ENCODE results near the gene MAML3. TPM values are rescaled to one million over a fixed set of nuclear protein-coding genes. Genes with fewer than 3 reads are reported as not detected.

The MAML3 gene
- polyA plus RNA-seq (ENCODE audit: insufficient read length) = 6.0 TPM

DNA sequence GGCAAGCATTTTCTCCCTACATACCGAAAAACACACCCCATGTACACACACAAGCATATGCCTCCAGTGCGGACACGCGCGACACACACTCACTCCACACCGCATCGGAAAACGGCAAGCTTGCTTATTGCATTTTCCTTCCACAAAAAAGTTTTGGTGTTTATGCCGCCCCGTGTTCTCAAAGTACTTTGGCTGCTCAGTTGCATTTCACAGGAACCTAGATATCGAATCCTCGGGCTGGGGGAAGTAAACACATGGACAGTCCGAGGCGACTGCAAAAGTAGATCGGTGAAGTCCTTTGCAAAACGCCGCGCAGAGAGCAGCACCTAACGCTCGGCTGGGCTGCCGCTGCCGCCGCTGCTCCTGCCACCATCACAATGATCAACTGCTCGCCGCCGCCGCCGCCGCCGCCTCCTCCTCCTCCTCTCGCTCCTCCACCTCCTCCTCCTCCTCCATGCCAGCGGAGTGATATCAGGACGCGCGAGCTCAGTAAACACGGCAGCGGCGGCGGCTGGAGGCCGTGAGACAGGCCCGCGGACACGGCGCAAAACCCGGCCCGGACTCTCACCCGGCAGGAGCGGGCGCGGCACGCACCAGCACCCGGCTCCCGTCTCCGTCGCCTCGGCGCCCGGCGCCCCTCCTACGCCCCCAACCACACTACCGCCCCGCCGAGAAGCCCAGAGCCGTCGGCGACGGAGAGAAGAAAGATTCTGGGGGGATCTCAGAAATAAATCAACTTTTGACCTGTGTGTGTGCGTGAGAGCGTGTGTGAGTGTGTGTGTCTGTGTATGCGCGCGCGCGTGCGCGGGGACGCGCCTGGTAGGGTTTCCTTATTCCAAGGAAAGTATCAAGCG is at the start of gene MAML3:
TSS of gene MAML3 (minus strand) at position 467 of the 854 bp plus-strand sequence. CDS start 857 bp downstream, outside the sequence.
- DNase-seq = peak; percentile 94

DNA sequence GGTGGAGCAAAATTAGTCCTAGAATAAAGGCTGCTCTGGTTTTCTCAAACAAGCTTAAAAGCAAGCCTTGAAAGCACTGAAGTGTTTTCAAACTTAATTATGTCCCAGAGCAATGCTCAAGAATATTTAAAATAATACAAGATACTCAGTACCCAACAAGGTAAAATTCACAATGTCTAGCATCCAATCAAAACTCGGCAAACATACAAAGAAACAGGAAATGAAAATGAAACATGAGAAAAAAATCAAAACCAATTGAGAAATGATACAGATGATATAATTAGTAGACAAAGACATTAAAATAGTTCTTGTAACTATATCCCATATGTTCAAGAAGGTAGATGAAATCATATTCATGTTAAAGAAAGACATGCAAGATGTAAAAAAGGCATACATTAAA is 45.0 kb upstream of the MAML3 start:
- DNase-seq = no peak

DNA sequence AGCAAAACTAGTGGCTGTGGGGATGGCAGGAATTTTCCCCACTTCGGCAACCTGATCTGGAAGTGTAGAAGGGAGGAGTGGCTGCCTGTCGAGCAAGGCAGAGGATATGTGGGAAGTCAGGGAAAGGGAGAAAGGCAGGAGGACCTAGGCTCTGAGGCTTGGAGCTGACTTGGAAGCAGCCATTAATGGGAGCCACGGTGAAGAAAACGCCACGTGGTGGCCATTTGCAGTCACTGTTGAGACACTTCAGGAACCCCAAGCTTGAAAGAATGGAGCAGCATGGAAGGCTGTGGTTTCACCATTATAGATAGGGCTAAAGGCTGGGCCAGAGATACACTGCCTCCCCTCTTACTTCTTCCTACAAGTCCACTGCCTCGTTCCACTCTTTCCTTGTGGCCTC is 41.8 kb upstream of the MAML3 start:
- no peak for DNase-seq

DNA sequence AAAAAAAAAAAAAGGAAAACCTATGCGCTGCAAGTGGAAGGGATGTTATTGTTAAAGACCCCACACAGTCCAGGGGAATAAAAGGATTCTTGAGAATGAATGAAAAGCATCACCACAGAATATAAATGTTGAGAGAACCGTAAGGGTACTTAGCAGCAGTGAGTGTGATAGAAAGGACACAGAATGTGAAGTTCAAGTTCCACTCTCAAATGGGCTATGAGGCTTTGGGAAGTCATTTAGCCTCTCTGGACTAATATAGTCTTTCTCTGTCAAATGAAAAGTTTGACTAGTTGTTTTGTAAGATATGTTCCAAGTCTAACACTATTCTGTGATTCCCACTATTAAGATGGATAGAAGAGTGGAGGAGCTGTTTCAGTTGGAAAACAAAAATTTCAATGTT is 35.8 kb upstream of the MAML3 start:
- DNase-seq = no peak

DNA sequence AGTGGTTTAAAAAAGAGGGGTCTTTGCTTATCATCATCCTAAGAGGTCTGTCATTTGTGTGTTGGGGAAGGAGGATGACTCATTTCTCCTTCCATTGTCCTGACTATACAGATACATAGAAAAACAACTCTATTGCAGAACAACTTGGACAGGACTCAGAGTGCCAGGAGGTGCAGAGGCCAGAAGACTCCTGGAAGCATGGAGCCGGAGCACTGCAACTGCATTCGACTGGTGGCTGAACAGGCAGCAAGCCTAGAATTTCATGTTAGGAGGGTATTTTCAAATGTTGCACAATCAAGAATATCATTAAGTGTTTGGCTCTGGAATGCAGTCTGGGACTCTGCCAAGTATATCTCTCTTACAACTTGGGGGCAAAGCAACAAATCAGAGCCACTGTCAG is 35.0 kb upstream of the MAML3 start:
- no peak for DNase-seq

DNA sequence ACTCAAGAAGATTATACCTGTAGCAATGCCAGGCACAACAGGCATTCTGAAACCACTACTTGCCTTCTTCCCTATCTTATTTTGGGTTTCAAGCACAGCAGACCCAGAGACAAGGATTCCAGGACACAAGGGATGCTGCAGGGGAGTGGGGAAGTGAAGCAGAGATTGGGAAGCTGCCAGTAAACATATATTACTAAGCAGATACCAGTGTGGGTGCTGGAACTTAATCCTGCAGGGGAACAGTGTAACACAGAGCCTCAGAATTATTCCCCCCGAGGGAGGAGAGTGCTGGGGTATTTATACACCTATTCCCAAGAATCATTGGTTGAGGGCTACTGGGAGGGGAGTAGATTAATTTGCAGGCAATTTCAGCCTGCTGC is 33.3 kb upstream of the MAML3 start:
- DNase-seq = no peak

DNA sequence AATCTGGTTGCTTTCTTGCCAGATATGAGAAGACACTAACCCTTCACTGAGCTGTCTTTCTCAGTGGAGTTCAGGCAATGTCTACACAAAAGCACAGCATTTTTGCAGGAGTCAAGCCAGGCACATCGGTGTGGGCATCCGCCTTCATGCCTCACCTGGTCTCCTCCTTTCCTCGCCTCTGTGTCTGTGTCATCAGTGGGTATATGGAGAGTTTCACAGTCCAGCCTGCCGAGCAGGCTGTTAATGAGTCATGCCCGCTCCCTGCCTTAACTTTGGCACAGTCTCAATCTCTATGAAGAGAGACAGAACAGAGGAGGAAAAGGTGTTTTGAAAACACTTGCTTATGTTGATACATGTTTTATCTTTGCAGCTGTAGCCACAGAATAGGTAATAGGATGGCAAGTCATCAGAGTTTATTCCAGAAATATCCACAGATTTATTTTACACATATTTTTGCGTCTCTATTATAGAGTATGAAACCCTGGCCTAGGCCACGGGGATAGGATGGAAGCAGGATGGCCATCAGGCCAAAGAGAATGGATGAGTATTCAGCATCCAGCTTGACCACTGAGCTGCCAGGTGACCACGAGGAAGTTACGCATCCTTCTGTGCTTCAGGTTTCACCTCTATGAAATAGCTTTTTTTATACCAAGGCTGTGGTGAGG is 32.8 kb upstream of the MAML3 start:
- no peak for DNase-seq

DNA sequence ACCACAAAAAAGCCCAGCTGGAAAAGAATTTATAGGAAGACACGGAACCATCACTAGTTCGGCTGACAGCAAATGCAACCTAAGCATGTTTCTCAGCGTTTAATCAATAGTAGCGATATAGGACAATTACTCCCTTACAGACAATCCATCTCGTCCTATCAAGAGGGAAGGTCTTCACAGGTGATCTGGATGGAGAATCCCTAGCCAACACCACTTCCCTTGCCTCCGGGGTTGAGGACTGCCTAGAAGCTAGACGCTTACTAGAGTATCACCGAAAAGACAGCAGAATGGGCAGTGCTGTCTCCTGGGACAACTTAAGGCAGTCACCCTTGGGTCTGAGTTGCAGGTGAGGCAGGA is 32.1 kb upstream of the MAML3 start:
- no peak for DNase-seq

DNA sequence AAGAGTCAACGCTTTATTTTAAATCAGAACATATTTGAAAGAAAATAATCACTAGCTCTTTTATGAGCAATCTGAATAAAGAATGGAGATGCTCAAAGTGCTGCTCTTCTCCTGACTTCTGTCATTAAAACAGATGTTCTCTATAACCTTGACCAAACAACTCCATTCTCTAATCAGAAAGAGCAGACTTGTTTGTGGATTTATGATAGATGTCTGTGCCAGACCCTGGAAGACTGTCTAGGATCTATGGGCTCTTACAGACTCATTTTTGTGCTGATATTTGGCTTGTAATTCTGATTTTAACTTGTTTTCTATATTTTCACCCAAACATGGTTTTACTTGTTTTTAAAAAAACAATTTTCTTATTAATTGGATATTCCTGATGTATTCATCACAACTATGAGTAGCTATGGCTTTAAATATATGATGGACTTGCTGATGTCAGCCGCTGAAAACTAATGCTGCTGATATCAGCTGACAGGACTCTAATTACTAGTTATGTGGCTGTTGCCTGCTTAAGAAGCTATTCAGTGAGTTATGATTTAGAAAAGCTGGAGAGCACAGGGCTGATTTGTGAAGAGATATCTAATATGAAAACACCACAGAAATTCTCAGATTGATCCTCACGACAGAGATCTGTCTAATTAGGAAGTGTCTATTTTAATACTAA is 31.6 kb upstream of the MAML3 start:
- no peak for DNase-seq

DNA sequence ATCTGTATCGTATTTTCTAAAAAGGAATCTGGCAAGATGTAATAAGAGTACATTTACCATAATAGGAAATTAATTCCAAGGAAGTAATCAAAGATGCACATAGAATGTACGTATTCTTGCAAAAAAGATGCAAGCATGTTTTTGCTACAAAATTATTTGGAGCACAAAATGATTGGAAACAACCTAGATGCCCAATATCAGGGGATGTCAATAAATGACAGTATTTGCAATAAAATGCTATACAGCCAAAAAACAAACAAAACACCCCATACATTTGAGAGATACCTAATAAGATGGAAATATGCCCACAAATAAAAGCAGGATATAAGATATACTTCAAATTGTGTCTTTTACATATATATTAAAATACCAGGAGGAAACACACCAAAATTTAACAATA is 29.3 kb upstream of the MAML3 start:
- no peak for DNase-seq

DNA sequence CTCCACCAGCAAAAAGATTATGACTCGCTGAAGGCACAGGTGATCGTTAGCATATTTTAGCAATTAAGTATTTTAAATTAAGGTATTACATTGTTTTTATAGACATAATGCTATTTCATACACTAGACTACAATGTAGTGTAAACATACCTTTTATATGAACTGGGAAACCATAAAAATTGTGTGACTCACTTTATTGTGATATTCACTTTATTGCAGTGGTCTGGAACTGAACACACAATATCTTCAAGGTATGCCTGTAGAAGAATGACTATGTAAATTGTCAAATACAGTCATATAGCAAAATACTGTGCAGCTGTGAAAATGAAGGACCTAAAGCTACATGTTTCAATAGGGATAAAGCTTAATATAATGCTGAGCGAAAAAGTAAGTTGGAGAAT is 26.6 kb upstream of the MAML3 start:
- no peak for DNase-seq

DNA sequence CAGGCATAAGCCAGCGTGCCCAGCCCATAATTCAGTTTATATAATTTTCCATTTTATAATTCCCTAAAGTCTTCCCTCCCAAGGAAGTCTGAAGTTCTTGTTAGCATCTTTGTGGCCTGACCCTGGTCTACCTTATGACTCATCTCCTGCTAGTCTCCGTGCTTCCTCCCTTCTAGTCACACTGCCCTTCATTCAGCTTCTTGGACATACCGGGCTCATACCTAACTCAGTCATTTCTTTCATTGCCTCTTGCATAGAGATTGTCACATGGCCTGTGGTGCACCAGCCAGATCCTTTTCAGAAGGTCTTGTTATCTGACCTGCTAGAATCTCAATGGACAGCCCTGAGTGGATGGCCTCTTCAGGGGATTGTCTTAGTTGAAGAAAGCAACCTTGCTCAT is 22.8 kb upstream of the MAML3 start:
- no peak for DNase-seq

DNA sequence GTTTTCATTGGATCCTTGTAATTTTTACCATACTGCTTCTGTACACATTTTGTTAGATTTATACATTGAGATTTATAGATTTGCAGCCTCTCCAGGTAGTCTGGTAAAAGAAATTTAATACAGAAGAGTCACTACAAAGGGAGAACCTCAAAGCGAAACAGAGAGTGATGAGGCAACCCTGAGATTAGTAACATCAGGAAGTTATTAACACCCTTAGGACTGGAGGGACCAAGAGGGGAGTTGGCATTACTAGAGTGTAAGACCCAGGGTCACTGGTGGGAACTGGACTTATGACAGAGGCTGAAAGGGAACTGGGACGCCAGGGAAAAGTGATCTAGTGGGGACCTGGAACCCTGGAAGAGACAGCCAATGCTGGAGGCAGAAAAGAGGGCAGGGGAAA is 20.6 kb upstream of the MAML3 start:
- DNase-seq = no peak

DNA sequence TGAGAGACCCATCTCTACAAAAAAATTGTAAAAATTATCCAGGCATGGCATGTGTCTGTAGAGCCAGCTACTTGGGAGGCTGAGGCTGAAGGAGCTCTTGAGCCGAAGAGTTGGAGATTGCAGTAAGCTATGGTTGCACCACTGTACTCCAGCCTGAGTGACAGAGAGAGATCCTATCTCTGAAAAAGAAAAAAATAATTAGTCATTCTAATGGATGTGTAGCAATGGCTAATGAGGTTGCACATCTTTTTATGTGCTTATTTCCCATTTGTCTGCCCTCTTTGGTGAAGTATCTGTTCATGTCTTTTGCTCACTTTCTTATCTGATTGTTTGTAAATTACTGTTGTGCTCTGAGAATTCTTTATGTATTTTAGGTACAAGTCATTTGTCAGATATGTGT is 19.0 kb upstream of the MAML3 start:
- DNase-seq = no peak

DNA sequence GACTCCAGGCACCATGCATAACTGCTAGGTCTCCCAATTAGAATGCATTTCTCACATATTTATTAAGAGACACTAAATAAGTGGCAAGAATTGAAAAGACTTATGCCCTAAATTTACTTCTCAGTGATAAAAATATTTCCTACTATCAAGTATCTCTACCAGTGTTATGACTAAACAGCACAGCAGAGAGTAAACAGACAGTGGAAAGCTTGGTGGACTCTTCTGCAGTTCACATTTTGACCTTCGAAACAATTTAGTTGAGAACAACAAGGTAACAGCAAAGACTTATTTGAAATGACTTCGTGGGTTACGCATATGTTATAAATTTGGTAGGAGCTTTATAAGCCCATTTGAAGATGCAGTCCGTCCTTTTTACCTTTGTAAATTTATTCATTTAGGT is 16.3 kb upstream of the MAML3 start:
- no peak for DNase-seq

DNA sequence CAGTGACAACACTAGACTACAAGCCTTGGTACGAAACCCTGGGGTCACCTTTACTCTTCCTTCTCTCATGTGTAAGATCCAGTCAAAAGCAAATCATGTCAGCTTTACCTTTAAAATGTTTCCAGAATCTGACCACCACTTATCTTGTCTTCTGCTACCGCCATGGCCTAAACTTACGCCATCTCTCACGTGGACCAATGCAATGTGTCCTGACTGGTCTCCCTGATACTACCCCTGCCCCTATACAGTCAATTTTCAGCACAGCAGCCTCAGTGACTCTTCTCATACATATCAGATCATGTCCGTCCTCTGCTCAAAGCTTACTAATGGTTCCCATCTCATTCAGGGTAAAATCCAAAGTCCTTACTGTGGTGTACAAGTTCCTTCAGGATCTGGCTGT is 15.0 kb upstream of the MAML3 start:
- no peak for DNase-seq

DNA sequence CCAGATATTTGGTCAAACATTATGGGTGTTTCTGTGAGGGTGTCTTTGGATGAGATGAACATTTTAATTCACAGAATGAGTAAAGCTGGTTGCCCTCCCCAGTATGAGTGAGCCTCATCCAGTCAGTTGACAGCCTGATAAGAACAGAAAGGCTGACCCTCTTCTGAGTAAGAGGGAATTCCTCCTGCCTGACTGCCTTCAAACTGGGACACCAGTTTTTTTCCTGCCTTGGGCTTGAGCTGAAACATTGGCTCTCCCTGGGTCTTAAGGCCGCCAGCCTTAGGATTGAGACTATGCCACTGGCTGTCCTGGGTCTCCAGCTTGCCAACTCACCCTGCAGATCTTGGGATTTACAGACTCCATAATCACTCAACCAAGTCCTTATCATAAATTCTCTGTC is 14.5 kb upstream of the MAML3 start:
- DNase-seq = no peak

DNA sequence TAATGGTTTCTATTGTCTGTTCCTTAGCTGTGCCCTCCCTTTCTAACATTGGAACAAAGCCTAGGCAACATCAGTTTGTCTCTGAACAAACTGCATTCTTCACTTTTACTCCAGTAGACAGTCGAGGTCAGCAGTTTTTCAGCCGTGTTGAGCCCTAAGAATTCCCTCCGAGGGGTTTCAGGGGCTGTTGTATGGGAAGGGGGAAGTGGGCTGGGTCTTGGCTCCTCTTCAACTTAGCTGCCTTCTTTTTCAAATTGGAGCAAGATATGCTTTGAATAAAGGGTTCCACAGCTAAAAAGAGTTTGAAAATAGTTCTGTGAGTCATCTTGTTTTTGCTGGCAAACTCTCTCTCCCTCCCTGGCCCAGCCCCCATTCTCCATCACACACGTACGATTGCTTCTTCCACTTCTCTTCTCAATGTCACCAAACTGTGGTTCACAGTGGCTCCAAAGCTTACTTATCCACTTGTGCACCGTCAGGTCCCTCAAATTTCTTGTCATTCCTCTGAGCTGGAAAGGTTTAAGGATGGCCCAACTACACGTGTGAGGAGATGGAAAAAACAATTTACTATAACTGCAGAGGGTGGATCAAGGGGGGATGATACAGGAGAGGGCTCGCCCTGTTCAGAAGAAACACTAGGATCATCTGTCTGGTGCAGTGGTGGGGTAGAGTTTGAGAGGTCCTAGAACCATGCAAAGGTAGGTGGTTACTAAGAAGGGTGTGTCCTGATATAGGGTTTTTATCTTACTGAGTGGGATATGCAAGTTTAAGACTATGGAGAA is 9.2 kb upstream of the MAML3 start:
- DNase-seq = no peak

DNA sequence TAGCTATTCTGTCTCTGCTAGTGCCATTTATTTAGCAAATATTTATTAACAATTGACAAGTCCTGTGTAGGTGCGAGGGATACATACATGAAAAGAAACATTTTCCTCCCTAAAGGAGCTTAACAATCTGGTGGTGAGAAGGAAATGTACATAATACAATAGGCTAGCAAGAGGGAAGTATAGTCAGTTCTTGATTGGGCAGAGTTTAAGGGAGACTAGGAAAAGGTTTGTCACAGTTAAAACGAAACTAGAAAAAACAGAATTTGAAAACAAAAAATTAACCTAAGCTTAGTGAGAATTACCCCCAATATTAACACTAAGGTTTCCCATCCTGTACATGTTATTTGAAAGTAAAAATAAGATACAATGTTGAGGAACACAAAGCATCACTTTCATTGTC is 8.6 kb upstream of the MAML3 start:
- DNase-seq = no peak

DNA sequence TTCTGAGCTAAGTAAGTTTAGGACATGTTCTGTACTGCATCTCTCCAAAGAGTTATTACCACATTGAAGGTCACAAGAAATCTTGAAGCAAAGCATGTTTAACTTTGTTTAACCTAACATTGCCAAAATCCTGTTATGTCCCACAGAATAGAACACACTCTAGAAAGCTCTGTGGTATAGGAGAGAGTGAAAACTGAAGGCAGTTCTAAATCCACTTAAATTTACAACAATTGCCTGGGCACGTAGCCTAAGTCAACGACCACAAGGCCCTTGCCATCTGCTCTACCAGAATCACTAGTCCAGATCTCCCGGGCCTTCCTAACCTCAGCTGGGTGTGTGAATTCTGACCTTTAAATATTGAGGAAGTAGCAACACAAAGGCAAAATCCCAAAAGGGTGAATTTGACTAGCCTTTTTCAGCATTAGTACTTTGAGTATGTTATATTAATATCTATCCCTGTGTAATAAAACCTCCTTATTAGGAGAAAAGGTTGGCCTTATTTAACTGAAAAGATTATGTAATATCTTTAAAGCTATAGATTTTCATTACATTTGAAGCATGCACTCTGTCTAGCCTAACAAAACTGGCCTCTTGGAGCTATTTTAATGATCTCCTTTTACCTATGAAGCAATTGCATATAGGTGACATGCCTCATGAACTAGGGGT is 4.5 kb upstream of the MAML3 start:
- DNase-seq = no peak

DNA sequence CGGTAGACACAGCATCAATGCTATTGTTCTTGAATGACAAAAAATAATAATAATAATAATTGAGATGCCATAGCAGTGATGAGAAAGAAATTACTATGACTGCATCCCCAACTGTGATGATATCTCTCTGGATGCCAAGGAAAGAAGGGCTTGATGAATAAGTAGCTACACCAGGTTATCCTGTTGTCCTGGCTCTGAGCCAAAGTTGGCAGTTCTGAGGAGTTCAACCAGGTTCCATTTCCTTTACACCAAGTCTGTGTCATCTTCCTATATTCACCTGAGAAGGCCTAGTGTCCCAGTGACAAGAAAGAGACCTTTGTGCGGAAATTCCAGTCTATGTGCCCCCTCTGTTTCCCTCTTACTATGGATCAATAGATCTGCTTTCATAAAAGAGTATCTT is 3.4 kb upstream of the MAML3 start:
- DNase-seq = no peak

DNA sequence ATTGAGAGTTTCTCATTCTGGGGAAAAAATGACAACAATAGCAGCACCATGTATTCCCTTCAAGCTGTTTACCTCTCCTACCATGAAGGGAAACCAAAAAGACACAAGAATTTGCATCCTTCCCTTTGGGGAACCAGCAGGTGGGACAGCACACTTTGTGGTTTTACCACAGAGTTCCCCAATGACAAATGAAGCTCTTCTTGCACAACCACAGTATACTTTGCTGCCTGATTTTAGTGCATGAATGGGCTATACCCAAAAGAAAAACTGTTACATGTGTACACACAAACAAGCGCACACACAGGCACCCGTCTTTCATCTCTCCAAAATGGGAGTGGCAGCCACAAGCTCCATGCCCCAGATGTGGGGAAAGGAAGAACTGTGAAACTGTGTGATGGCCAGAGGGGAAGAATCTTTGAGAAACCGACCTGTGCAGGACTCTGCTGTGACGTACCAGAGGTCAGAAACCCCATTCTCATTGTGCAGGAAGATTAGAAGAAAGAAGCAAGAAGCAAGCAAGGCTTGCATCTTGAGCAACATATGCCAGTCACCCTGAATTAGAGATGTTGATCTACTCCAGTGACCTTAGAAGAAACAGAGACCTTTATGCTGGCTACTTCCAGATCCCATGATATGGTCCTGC is 2.7 kb upstream of the MAML3 start:
- no peak for DNase-seq
